Head of caudate nucleus (tissue), 42 donors: ENCODE data around the gene KDM4B.

Source experiments
- DNase-seq, 42 donors: peaks; one replicate each; pipeline versions ENCODE4 v3.0.0 to v3.0.0-alpha.2; 2020 to 2021; ENCODE audit warnings: mixed read lengths in 7 of 42
- intact Hi-C: fragments of 100-400 bp; cut with DNase I; formaldehyde crosslinking; loops from one replicate; pipeline ENCODE4 v1.15.0; 2022

The KDM4B gene

GRCh38 chr19:5054551-5055456 is 85.9 kb downstream of the KDM4B start:
- intact Hi-C loops: loop anchor here (5.0 kb wide), 1 partner anchor 82 kb away; no protein-coding TSS in a partner anchor
- DNase-seq: peak in 38 of 42 donors; percentile 30 to 84 (median 65)

GRCh38 chr19:5055457-5055776 is 86.5 kb downstream of the KDM4B start:
- DNase-seq: no peak
- intact Hi-C loops: loop anchor here (5.0 kb wide), 1 partner anchor 82 kb away; no protein-coding TSS in a partner anchor

- intact Hi-C loops: loop anchor here (5.0 kb wide), 1 partner anchor 79 kb away; no protein-coding TSS in a partner anchor
- DNase-seq: peak in 1 of 42 donors; percentile 42
Observed at GRCh38 chr19:5057860-5058259, 88.9 kb downstream of the KDM4B start.

GRCh38 chr19:5058521-5059212 is 89.8 kb downstream of the KDM4B start:
- peak in 1 of 42 donors; percentile 44 for DNase-seq
- intact Hi-C loops: loop anchor here (5.0 kb wide), 1 partner anchor 79 kb away; no protein-coding TSS in a partner anchor

- intact Hi-C loops: loop anchor here (5.0 kb wide), 1 partner anchor 78 kb away; no protein-coding TSS in a partner anchor
- peak in 10 of 42 donors; percentile 28 to 67 (median 47) for DNase-seq
Observed at GRCh38 chr19:5059213-5059574, 90.3 kb downstream of the KDM4B start.

GRCh38 chr19:5059793-5060192 is 90.9 kb downstream of the KDM4B start:
- intact Hi-C loops: loop anchor here (5.0 kb wide), 1 partner anchor 78 kb away; no protein-coding TSS in a partner anchor
- DNase-seq: no peak

GRCh38 chr19:5062195-5062594 is 93.3 kb downstream of the KDM4B start:
- no peak for DNase-seq
- intact Hi-C loops: no loop called here

GRCh38 chr19:5062799-5063198 is 93.9 kb downstream of the KDM4B start:
- intact Hi-C loops: no loop called here

GRCh38 chr19:5063873-5064645 is 95.1 kb downstream of the KDM4B start:
- DNase-seq: no peak
- intact Hi-C loops: no loop called here

More at GRCh38 chr19:5062799-5063198, 93.9 kb downstream of the KDM4B start:
- no peak for DNase-seq

- intact Hi-C loops: no loop called here
- DNase-seq: no peak
Observed at GRCh38 chr19:5064896-5065295, 96.0 kb downstream of the KDM4B start.

- no peak for DNase-seq
- intact Hi-C loops: no loop called here
Observed at GRCh38 chr19:5065663-5066093, 96.8 kb downstream of the KDM4B start.

GRCh38 chr19:5066768-5067167 is 97.9 kb downstream of the KDM4B start:
- intact Hi-C loops: no loop called here
- DNase-seq: no peak

GRCh38 chr19:5067678-5068077 is 98.8 kb downstream of the KDM4B start:
- intact Hi-C loops: no loop called here
- DNase-seq: no peak

- intact Hi-C loops: no loop called here
- no peak for DNase-seq
Observed at GRCh38 chr19:5068233-5069072, 99.5 kb downstream of the KDM4B start.

GRCh38 chr19:5070331-5070730 is 101.4 kb downstream of the KDM4B start:
- intact Hi-C loops: no loop called here
- no peak for DNase-seq

- DNase-seq: no peak
- intact Hi-C loops: no loop called here
Observed at GRCh38 chr19:5070930-5071329, 102.0 kb downstream of the KDM4B start.

- DNase-seq: no peak
- intact Hi-C loops: no loop called here
Observed at GRCh38 chr19:5071579-5071978, 102.7 kb downstream of the KDM4B start.

GRCh38 chr19:5072115-5072514 is 103.2 kb downstream of the KDM4B start:
- no peak for DNase-seq
- intact Hi-C loops: no loop called here
